Measurements from ENCODE around the gene PRKG1.

PRKG1 gene

DNA sequence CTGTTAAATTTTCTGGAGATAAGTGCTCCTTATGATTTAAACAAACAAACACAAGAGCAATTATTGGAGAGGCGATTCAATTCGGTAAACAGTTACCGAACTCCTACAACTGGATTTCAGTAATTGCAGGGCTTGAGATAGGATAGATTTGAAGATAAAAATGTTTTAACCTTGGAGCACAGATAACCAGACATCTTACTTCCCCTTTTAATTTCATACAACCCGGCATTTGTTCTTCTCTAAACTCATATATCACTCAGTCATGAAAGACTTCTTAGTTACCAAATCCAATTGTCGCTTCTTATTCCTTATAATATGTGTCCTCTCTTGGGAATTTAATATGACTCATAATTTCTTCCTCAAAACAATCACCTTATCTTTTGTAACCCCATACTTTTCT is 861.1 kb downstream of the PRKG1 start:
- no peak for TF ChIP-seq ZFX (IDR thresholded peaks at IDR 0.05; ENCODE audit: borderline replicate concordance)
- TF ChIP-seq, protein P1, sequence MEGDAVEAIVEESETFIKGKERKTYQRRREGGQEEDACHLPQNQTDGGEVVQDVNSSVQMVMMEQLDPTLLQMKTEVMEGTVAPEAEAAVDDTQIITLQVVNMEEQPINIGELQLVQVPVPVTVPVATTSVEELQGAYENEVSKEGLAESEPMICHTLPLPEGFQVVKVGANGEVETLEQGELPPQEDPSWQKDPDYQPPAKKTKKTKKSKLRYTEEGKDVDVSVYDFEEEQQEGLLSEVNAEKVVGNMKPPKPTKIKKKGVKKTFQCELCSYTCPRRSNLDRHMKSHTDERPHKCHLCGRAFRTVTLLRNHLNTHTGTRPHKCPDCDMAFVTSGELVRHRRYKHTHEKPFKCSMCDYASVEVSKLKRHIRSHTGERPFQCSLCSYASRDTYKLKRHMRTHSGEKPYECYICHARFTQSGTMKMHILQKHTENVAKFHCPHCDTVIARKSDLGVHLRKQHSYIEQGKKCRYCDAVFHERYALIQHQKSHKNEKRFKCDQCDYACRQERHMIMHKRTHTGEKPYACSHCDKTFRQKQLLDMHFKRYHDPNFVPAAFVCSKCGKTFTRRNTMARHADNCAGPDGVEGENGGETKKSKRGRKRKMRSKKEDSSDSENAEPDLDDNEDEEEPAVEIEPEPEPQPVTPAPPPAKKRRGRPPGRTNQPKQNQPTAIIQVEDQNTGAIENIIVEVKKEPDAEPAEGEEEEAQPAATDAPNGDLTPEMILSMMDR (IDR thresholded peaks at IDR 0.05): no peak
- no peak overlapping the region for H3K27ac ChIP-seq

DNA sequence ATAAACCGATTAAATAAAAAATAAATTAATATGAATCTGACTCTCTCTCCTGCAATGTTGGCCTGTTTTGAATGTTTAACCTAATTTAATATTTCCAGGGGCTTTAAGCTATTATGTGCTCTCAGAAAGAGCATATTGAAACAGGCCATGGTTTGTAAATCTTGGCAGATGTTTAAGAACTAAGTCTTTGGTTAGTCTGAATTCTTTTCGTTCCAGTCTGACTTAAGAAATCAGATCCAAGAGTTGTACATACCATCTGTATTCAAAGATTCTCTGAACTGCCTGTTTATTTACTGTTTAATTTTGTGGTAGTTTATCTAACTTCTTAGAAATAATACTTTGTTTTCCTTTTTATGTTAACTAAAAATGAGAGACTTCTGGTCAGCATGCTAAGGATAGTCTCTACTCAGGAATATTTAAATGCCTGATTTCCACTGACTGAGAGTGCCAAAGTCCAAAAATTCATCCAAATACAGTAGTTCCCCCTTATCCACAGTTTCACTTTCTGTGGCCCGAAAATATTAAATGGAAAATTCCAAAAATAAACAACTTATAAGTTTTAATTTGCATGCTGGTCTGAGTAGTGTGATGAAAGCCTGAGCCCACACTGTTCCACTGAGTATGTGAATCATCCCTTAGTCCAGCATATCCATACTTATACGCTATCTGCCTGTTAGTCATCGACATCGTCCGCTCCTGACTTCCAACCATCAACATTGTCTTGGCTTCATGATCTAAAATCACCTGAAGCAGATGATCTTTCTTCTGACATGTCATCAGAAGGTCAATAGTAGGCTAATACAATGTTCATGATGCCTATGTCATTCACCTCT is 863.2 kb downstream of the PRKG1 start:
- H3K27ac ChIP-seq: no peak overlapping the region

GRCh38 chr10:51950371-51950995 is 876.2 kb downstream of the PRKG1 start:
- H3K27ac ChIP-seq: no peak overlapping the region
- TF ChIP-seq, protein P1 (IDR thresholded peaks at IDR 0.05): no peak
- no peak for TF ChIP-seq ZFX (IDR thresholded peaks at IDR 0.05; ENCODE audit: borderline replicate concordance)

More for the DNA sequence above, 863.2 kb downstream of the PRKG1 start:
- TF ChIP-seq, protein P1 (IDR thresholded peaks at IDR 0.05): no peak
- no peak for TF ChIP-seq ZFX (IDR thresholded peaks at IDR 0.05; ENCODE audit: borderline replicate concordance)

DNA sequence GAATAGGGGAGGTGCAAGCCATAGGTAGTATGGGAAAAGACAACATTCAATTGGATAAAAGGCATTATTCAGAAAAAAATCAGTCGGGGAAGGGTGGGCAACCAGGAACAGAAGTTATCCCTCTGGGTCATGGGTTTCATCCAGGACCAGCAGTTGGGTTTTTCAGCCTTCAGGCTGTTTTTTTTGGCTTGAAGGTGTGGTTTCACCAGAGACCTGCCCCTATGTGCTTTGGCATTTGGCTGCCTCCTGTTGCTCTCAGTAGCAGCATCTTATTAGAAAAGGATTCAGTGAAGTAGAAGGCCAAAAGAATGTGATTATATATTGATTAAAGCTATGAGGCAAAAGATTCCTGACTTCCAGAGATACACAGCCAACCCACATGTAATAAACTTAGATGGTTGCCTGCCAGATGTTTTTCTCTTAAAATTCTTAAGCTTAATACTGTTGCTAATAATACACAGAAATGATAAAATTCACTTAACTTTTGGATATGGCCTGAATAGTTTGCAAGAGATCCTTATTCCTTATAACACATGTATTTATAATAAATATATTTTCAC is 876.8 kb downstream of the PRKG1 start:
- no peak overlapping the region for H3K27ac ChIP-seq

GRCh38 chr10:51951601-51952000 is 877.3 kb downstream of the PRKG1 start:
- TF ChIP-seq ZFX (IDR thresholded peaks at IDR 0.05; ENCODE audit: borderline replicate concordance): no peak
- TF ChIP-seq, protein P1 (IDR thresholded peaks at IDR 0.05): no peak
- no peak overlapping the region for H3K27ac ChIP-seq

More for the DNA sequence above, 876.8 kb downstream of the PRKG1 start:
- TF ChIP-seq, protein P1 (IDR thresholded peaks at IDR 0.05): no peak
- TF ChIP-seq ZFX (IDR thresholded peaks at IDR 0.05; ENCODE audit: borderline replicate concordance): no peak

- TF ChIP-seq ZFX (IDR thresholded peaks at IDR 0.05; ENCODE audit: borderline replicate concordance): no peak
- TF ChIP-seq, protein P1 (IDR thresholded peaks at IDR 0.05): no peak
- no peak overlapping the region for H3K27ac ChIP-seq
Measured at GRCh38 chr10:51952056-51952455, 877.8 kb downstream of the PRKG1 start.

DNA sequence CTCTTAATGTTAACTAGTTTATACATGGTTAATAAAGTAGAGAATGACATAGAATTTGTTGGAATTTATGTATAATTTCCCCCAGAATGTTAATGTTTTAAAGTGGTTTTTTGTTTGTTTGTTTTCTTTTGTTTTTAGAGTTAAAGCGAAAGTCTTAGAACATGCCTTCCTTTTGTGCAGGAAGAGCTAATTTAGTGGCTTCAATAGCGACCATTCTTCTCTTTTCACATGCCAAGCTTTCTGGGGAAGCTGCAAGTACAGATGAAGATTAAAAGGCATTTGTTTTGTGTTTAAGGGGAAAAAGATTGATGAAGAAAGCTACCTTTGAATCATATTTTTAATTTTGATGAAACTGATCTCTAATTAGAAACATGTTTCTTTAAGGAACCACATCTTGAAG is 881.4 kb downstream of the PRKG1 start:
- no peak overlapping the region for H3K27ac ChIP-seq
- TF ChIP-seq, protein P1 (IDR thresholded peaks at IDR 0.05): no peak
- no peak for TF ChIP-seq ZFX (IDR thresholded peaks at IDR 0.05; ENCODE audit: borderline replicate concordance)
